GM18868 (cell line): ENCODE measurements around the gene TICAM2.
"Not testable (repeated sequence)": the region's sequence is repeated elsewhere in the genome, so short reads cannot be mapped to it uniquely, and the experiment has no call there.

Source experiments
- ATAC-seq: cut with Tn5 transposase; IDR thresholded peaks from one replicate; pipeline ENCODE4 v1.9.1; 2021; ENCODE audit warnings: mild to moderate bottlenecking, moderate library complexity; ENCODE audit not compliant: unreplicated experiment

Gene TICAM2

GRCh38 chr5:115601701-115602590, at the start of gene TICAM2:
Gene TICAM2, minus strand, starts transcription at chr5:115602479. Its CDS starts 21,223 bp downstream, at chr5:115581256.
- peak; percentile 68 for ATAC-seq

- no peak for ATAC-seq
Observed at GRCh38 chr5:115649541-115649940, 47.3 kb upstream of the TICAM2 start.

GRCh38 chr5:115648056-115648455, 45.8 kb upstream of the TICAM2 start:
- no peak for ATAC-seq

GRCh38 chr5:115645386-115645785, 43.1 kb upstream of the TICAM2 start:
- not testable (repeated sequence) for ATAC-seq

GRCh38 chr5:115644046-115644445, 41.8 kb upstream of the TICAM2 start:
- ATAC-seq = no peak

GRCh38 chr5:115641948-115642347, 39.7 kb upstream of the TICAM2 start:
- ATAC-seq = no peak

GRCh38 chr5:115640274-115640673, 38.0 kb upstream of the TICAM2 start:
- ATAC-seq = no peak

- ATAC-seq = no peak
Observed at GRCh38 chr5:115639377-115639776, 37.1 kb upstream of the TICAM2 start.

- no peak for ATAC-seq
Observed at GRCh38 chr5:115637507-115637906, 35.2 kb upstream of the TICAM2 start.

- no peak for ATAC-seq
Observed at GRCh38 chr5:115636008-115636407, 33.7 kb upstream of the TICAM2 start.

GRCh38 chr5:115634343-115635132, 32.3 kb upstream of the TICAM2 start:
- ATAC-seq = peak; percentile 56

GRCh38 chr5:115629903-115630302, 27.6 kb upstream of the TICAM2 start:
- ATAC-seq = no peak

GRCh38 chr5:115627295-115627865, 25.1 kb upstream of the TICAM2 start:
- no peak for ATAC-seq

- ATAC-seq = peak; percentile 29
Observed at GRCh38 chr5:115626445-115626823, 24.2 kb upstream of the TICAM2 start.

GRCh38 chr5:115625579-115626444, 23.5 kb upstream of the TICAM2 start, which contains the start of gene TMED7:
Gene TMED7, minus strand, starts transcription at chr5:115626036. Its CDS starts 244 bp downstream, at chr5:115625792.
- ATAC-seq = peak; percentile 88

- no peak for ATAC-seq
Observed at GRCh38 chr5:115624994-115625393, 22.7 kb upstream of the TICAM2 start.

- ATAC-seq = no peak
Observed at GRCh38 chr5:115623658-115624057, 21.4 kb upstream of the TICAM2 start.

GRCh38 chr5:115621365-115621900, 19.2 kb upstream of the TICAM2 start:
- ATAC-seq = no peak

GRCh38 chr5:115616892-115617291, 14.6 kb upstream of the TICAM2 start:
- ATAC-seq = no peak

GRCh38 chr5:115616472-115616871, 14.2 kb upstream of the TICAM2 start:
- ATAC-seq = no peak
